Epidermal melanocyte (primary cell): ENCODE results near the gene PDLIM1.

Experiments used
- DNase-seq: peaks from one replicate; pipeline ENCODE4 v3.0.0; 2011; ENCODE audit warnings: low spot score; ENCODE audit not compliant: insufficient read length

The PDLIM1 gene

DNA sequence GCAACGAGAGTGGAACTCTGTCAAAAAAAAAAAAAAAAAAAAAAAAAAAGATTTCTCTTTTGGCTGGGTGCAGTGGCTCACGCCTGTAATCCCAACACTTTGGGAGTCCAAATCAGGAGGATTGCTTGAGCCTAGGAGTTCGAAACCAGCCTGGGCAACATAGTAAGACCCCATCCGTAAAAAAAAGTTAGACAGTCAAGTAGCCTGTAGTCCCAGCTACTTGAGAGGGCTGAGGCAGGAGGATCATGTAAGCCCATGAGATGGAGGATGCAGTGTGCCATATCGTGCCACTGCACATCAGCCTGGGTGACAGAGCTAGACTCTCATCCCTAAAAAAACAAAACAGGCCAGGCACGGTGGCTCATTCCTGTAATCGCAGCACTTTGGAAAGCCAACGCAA lies 25.2 kb downstream of the PDLIM1 start:
- DNase-seq, result no peak

DNA sequence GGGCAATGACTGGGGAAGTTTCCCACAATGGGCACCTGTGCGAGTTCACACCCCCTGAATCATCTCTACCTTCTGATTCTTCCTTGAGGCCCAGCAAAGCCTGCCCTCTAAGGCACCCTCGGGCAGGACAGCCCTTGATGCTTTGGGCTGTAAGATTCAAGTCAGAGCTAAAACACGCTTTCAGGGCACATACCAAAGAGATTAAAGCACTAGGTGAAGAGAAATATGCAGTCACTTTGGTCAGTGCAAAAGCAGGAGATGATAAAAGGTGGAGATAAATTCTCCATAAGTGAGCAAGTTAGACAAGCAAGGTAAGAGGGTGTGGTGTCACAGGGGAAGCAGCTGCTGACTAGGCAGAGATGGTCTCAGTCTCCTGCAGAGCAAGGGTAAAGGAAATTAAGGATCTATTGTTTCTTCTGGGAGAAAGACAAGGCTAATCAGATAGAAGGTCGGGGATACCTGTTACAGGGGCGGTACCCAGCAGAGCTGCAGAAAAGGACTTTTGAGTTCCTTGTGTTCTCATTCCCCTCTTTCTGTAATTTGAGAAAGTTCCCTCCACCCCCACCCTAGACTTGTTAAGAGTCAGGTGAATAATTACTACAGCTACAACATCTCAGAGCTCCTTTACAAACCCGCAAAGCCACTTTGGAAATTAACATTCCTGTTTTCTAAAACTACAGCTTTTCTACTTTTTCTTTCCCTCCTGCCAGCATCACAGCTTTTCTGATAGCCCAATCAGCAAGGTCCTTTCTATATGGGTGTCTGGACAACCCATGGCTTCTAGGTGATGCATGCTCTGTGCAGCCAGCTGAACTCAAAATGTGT lies 26.4 kb downstream of the PDLIM1 start:
- no peak for DNase-seq

DNA sequence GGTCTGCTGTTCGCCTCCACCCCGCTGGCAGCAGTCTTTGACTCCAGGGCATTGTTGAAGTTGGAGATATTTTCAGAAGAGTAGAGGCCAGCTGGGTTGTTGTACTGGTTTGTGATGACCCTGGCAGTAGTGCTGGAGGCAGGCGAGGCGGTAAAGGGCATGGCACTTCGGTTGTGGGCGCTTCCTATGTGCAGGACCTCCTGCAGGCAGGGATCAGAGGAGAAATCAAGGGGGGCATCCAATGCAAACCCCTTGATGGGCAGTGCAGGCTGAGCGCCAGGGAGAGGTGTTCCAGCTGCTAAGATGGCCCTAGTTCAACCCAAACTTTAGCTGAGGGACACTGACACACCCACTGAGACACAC lies 27.0 kb downstream of the PDLIM1 start:
- no peak for DNase-seq

DNA sequence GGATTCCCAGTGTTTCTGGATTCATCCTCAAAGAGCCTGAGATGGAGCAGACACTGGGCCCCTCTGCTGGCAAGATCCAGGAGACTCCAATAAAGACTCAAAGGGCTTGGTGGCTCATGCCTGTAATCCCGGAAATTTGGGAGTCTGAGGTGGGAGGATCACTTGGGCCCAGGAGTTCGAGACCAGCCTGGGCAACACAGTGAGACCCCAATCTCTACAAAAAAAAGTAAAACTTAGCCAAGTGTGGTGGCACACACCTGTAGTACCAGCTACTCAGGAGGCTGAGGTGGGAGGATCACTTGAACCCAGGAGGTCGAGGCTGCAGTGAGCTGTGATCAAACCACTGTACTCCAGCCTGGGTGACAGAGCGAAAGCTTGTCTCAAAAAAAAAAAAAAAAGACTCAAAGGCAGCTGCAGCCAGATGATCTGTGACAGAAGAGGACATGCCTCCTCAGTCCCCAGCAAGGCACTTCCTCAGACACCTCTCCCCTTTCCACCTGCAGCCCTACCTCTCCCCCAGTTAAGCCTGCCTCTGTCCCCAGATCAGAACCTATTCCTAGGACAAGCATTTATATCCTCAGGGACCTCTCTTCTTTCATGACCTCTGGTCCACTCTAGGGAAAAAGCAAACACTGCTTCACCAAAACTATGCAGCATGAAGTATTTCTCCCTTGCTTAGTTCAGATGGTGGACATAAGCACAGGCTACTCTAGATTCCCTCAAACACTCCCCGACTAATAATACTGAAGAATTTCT lies 27.9 kb downstream of the PDLIM1 start:
- no peak for DNase-seq

DNA sequence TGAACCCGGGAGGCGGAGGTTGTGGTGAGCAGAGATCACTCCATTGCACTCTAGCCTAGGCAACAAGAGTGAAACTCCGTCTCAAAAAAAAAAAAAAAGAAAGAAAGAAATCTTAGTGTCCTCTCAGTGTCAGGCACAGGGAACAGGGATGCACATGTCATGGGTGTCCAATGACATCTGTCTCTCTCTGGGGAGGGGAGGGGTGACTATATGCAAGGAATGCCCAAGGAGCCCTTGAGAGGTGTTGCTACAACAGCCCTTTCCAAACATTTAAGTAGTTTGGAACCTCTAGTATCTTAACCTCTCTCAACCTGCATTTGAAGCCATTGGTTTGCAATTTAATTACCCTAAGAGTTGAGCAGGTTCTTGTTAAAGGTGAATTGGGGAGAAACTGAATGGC lies 28.9 kb downstream of the PDLIM1 start:
- no peak for DNase-seq

DNA sequence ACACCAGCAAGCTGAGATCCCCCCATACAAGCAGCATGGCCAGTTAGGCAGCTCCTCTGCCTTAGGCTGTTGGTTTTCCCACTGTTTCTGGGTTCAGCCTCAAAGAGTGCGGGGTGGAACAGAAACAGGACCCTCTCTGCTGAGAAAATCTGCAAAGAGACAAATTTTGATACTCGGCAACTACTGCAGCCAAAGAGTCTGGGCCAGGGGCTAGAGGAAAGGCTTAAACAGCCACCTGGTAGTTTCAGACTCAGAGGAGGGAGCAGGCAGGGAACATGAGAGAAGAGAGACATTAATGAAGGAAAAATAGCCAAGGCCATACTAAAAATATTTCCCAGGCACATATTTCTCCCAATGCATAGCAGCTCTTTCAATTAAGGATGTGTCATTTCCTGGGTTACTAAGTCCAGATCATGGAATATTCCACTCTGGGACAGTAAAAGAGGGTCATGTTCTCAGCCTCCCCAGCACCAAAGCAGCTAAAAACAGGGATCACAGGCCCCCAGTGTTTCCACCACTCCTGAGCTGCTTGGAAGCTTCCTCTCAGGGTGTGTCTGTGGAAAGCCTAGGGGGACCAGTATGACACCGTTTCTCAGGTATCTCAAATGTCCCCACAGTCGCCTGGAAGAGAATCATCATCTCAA lies 29.8 kb downstream of the PDLIM1 start:
- DNase-seq, result no peak

DNA sequence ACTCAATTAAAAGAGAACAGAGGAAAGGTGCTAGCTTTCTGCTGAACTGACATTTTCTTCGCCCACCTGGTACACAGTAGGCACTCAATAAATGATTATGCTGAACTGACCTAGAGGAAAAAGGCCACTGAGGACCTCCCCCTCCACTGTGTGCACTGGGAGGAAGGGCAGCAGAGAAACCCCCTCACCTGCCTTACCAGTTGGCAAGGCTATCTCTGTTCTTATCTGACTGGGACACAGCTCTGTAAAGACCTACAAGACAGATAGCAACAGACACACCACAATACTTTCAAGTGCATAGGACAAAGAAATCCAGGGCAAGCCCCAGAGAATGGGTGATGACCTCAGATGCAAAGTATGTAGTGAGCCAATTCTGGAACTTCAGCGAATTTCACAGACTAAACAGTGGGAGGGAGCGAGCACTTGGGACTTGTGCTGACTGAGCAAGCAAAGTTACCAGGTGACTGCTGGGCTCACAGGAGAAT lies 30.4 kb downstream of the PDLIM1 start:
- no peak for DNase-seq

DNA sequence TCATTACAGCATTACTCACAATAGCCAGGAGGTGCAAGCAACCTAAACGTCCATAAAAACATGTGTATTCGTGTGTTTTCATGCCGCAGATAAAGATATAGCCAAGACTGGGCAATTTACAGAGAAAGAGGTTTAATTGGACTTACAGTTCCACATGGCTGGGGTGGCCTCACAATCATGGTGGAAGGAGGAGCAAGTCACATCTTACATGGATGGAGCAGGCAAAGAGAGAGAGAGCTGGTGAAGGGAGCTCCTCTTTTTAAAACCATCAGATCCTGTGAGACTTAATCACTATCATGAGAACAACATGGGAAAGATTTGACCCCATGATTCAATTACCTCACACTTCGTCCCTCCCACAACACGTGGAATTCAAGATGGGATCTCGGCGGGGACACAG lies 33.0 kb downstream of the PDLIM1 start:
- no peak for DNase-seq

DNA sequence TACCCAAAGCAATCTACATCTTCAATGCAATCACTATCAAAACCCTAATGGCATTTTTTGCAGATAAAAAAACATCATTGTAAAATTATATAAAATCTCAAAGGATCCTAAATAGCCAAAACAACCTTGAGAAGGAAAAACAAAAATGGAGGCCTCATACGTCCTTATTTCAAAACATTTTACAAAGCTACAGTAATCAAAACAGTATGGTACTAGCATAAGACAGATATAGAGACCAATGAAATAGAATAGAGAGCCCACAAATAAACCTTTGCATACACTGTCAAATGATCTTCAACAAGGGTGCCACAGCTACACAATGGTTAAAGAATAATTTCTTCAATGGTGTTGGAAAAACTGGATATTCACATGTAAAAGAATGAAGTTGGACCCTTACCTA lies 34.5 kb downstream of the PDLIM1 start:
- no peak for DNase-seq

DNA sequence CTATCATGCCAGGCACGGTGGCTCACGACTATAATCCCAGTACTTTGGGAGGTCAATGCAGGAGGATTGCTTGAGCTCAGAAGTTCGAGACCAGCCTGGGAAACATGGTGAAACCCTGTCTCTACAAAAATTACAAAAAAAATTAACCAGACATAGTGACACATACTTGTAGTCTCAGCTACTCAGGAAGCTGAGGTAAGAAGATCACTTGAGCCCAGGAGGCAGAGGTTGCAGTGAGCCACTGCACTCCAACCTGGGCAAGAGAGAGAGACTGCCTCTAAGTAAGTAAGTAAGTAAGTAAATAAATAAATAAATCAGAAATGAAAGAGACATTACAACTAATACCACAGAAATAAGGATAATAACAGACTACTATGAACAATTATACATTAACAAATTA lies 36.2 kb downstream of the PDLIM1 start:
- no peak for DNase-seq

DNA sequence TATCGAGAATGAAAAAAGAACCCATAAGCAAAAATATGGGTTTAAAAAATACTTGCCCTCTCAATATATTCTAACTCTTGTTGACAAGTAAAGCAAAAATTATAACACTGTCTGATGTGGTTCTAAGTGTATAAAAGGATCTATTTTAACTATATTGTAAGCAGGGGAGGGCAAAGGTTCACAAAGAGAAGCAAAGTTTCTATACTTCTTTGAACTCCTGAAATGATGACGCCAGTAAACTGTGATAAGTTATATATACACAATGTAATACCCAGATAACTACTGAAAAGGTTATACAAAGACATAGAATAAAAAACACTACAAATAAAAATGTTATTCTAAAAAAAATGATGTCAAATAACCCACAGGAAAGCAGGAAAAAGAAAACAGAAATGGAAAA lies 37.1 kb downstream of the PDLIM1 start:
- DNase-seq, result no peak

DNA sequence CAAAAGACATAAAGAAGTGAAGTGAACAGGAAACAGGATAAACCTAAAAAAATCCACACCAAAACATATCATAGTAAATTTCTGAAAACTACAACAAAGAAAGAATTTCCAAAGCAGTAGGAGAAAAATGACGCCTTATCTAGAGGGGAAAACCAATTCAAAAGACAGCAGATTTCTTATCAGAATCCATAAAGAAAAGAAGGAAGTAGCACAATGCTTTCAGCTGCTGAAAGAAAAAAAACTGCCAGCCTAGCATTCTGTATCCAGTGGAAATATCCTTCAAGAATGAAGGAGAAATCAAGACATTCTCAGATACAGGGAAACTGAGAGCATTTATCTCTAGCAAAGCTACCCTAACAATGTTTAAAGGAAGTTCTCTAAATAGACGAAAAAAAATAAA lies 37.8 kb downstream of the PDLIM1 start:
- DNase-seq, result no peak

DNA sequence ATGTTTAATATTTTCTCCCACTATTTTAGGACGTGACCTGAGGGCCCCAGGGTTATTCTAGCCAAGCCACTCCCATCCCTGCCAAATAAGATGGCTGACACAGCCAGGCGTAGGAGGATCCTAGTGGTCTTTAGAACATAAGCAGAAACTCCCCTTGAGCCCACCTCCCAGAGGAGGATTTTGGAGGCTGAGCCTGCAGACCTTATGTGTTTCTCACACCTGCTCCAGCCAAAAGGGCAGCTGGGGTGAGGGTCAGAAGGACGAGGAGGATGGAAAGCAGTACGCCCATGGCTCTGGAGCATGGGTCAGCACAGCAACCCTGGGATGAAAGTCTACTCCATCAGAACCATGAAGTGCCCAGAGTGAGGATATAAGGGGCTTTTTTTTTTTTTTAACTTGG lies 39.9 kb downstream of the PDLIM1 start:
- DNase-seq, result no peak

DNA sequence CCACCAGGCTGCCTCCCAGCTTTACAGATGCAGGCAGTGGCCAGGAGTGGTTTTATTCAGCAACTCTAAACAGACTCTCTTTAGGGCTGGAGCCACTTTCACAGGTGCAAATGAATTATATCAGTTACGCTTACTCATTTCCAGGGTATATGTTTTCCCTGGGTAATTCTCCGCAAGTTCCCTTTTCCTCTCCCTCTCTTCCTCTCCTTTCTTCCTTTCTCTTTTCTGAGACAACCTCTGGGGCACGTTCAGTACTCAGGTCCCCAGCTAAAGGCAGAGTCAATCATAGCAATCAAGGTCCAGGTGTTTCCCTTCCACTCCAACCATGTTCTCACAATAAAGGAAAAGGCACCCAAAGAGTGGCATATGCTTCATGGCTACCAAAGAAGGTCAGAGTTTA lies 41.3 kb downstream of the PDLIM1 start:
- no peak for DNase-seq

DNA sequence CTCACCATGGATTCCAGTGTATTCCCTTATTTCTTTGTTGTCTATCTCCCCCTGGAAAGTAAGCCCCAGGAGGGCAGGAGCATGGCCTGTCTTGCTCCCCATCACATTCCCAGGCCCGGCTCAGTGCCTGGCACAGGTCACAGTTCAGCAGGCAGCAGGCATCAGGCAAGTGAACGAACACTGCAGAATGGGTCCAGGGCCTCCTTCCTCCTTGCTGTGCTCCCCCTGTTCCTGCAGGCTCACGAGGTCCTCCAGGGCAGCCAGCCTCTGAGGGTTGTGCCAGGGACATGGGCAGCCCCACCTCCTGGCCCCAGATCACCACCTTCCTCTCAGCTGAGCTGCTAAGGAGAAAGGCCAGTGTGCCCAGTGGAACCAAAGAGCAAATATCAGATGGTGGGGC lies 41.8 kb downstream of the PDLIM1 start:
- no peak for DNase-seq

DNA sequence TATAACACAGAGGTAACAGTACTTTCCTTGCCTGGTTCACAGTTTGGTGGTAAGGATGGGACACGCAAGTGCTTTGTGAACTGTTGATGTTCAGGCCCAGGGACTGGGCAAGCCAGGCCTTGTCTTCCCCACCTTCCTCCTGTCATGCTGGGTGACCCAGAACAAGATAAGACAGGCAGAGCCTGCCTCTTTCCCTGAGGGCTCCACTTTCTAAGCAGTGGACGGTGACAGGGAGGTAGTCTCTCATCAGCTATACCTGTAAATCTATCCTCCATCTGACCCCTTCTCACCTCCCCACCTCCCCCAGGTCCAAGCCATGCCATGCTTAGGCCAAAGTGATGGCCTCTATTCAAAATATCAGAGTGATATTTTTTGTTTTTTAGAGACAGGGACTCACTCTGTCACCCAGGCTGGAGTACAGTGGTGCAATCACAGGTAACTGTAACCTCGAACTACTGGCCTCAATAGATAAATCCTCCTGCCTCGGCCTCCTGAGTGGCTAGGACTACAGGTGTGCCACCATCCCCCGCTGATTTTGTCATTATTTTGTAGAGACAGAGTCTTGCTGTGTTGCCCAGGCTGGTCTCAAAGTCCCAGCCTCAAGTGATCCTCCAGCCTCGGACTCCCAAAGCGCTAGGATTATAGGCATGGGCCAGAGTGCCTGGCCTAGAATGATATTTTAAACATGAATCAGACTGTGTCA lies 42.8 kb downstream of the PDLIM1 start:
- no peak for DNase-seq

DNA sequence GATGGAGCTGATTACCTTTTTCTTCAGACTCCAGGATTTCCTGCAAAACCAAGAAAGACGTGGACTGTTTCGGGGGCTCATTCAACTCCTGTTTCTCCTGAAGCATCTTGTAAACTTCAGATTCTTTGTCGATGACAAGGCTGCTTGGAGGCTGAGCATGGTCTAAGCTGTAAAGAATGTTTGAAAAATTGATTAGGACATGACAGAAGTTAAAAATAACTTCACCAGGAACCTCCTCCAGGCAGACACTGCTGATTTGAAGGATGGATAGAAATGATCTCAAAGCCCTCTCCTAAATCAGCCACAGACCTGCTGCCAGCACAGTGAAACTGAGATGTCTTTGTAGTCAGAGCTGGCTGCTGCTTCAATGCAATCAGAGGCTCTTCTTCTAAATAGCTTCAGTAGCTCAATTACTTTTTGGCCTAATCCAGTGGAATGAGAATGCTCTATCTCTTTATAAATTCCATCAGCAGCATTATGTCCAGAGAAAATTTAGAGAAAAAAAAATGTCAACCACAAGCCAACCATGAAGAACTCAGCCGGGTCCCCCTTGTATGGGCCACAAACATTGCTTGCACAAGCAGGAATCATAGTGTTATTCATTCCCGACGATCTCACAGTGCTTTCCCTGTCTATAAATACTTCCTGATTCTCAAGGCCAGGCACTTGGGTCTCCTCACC lies 43.5 kb downstream of the PDLIM1 start:
- DNase-seq, result no peak

DNA sequence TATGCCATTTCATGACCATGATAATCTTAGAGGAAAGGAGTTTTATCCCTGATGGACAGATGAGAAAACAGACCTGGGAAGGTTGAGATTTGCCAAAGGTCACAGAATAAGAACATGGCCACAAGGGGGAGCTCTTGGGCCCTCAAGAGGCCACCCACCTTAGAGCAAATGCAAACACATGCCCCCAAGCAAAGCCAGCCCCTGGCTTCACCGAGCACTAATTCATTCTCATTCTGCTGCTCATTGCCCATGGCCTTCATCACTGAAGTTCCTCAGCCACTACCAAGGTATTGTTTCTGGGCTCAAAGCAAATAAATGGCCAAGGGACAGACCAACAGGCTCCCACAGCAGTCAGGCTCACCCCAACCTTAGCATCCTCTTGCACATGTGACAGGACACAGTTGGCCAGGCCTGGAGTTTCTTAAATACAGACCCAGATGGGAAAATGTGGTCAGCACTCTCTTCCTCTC lies 44.2 kb downstream of the PDLIM1 start:
- DNase-seq, result no peak

DNA sequence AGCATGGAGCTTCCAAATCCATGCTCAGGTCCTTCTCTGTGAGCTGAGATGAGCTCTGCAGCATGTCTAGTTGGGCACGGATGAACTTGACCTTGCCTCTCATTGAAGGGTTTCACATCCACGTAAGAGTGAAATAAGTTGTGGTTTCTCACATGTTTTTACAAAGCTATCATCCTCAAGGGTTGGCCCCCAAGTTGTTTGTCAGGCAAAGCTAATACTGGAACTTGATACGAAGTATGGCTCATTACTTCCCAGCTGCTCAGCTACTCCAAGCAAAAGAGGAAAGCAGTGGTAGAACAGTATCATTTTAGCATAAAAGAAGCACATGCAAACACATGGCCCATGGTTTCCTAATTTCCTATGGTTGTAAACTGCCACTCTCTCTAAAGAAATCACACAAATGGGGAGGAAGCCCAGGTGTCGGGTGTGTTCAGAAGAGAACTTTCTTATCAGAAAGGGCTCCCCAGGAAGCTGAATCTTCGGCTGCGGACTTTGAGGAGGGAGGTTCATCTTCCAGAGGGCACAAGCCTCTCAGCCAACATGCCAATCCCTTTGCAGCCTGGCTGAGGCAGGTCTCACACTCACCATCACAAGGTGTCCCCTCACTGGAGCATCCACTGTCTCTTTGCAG lies 45.3 kb downstream of the PDLIM1 start:
- no peak for DNase-seq

DNA sequence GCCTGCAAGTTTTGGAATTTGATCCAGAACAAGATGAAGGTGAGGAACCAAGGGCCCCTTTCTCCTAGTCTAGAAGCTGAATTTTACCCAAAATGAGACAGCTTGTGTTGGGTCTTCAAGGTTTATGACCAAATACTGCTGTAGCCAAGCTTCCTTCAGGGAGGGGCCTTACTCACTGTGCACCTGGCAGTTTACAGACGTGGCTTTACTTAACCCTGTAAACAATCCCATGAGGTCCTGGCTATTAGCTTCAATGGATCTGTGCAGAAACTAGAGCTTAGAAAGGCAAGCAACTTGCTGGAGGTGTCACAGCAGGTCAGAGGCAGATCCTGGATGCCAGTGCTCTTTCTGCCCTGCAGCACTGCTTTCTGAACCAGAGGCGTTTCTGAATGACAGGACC lies 46.7 kb downstream of the PDLIM1 start:
- no peak for DNase-seq

DNA sequence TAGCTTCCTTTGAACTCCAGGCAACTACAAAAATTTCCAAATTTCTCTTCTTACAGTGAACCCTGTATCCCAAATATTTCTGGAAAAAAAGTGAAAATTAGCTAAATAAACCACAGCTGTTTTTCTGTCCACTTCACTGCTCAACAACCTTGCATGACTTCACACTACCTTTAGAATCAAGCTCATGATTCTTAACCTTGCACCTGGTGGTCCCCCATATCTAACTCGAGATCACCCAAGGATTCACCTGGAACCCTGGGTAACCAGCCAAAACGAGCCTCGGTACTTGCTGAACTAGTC lies 47.5 kb downstream of the PDLIM1 start:
- DNase-seq, result no peak
